HG03045 (cell line): ENCODE results near the gene CASP7.
A peak's percentile ranks its signal among the peaks of the same experiment; 100 is the strongest.

ENCODE experiments used
- ATAC-seq: cut with Tn5 transposase; IDR thresholded peaks from one replicate; pipeline ENCODE4 v1.9.1; 2021; ENCODE audit warnings: mild to moderate bottlenecking, moderate library complexity; ENCODE audit not compliant: unreplicated experiment

The CASP7 gene

GRCh38 chr10:113665806-113666354, 13.8 kb upstream of the CASP7 start:
- no peak for ATAC-seq

- peak; percentile 69 for ATAC-seq
Measured at GRCh38 chr10:113666682-113667252, 12.9 kb upstream of the CASP7 start.

GRCh38 chr10:113680190-113681111, 739 bp downstream of the CASP7 start:
- ATAC-seq: peak; percentile 16

GRCh38 chr10:113681533-113682470, 2.1 kb downstream of the CASP7 start:
- ATAC-seq: peak; percentile 50

- no peak for ATAC-seq
Measured at GRCh38 chr10:113683300-113683699, 3.6 kb downstream of the CASP7 start.

- no peak for ATAC-seq
Measured at GRCh38 chr10:113686028-113686427, 6.3 kb downstream of the CASP7 start.

- ATAC-seq: no peak
Measured at GRCh38 chr10:113687037-113687436, 7.3 kb downstream of the CASP7 start.

GRCh38 chr10:113689057-113689456, 9.3 kb downstream of the CASP7 start:
- no peak for ATAC-seq

GRCh38 chr10:113689574-113689973, 9.9 kb downstream of the CASP7 start:
- no peak for ATAC-seq

GRCh38 chr10:113690749-113691148, 11.0 kb downstream of the CASP7 start:
- ATAC-seq: no peak

GRCh38 chr10:113691381-113691780, 11.7 kb downstream of the CASP7 start:
- ATAC-seq: no peak

- no peak for ATAC-seq
Measured at GRCh38 chr10:113692271-113692670, 12.6 kb downstream of the CASP7 start.

GRCh38 chr10:113693348-113693747, 13.6 kb downstream of the CASP7 start:
- ATAC-seq: no peak

GRCh38 chr10:113695691-113696090, 16.0 kb downstream of the CASP7 start:
- ATAC-seq: no peak

GRCh38 chr10:113697595-113697994, 17.9 kb downstream of the CASP7 start:
- ATAC-seq: no peak

GRCh38 chr10:113704637-113705343, 25.1 kb downstream of the CASP7 start:
- no peak for ATAC-seq

GRCh38 chr10:113705344-113705652, 25.6 kb downstream of the CASP7 start:
- no peak for ATAC-seq

- no peak for ATAC-seq
Measured at GRCh38 chr10:113706623-113707022, 26.9 kb downstream of the CASP7 start.

- ATAC-seq: no peak
Measured at GRCh38 chr10:113708640-113709039, 28.9 kb downstream of the CASP7 start.

- no peak for ATAC-seq
Measured at GRCh38 chr10:113709221-113709838, 29.6 kb downstream of the CASP7 start.
